Endothelial cell of umbilical vein (primary cell): ENCODE data around the gene CDK17. TPM values are rescaled to one million over a fixed set of nuclear protein-coding genes. Genes with fewer than 3 reads are reported as not detected.

Source experiments
- BruUV-seq: library from RNA; stranded (reverse); fragments of 400-500 nt; replicated peaks from 2 replicates; lab custom pipeline; 2021; lab: Mats Ljungman, UMichigan
- CTCF ChIA-PET: fragments of 300-600, 350-600 bp; sonication (Branson Sonifier 250); formaldehyde crosslinking; loops from one replicate; lab custom pipeline; 2021; ENCODE audit warnings: antibody characterized with exemption, inconsistent platforms; lab: Charles Lee
- POLR2A ChIA-PET: fragments of 300-600, 350-600 bp; sonication (Branson Sonifier 250); formaldehyde crosslinking; loops from one replicate; lab custom pipeline; 2021; ENCODE audit warnings: antibody characterized with exemption, inconsistent platforms; lab: Charles Lee
- DNase-seq: peaks from one replicate; pipeline ENCODE4 v3.0.0-alpha.2; 2011; ENCODE audit warnings: low read depth, low spot score
- FAIRE-seq: peaks from 2 replicates; lab custom pipeline; 2011; peaks lifted over from hg19 to GRCh38; lab: Jason Lieb, UNC
- H2AFZ ChIP-seq: 2 replicates; pipeline ENCODE4 v1.6.0; 2012; ENCODE audit warnings: low read depth, low read length, control low read depth, inconsistent platforms
- H3K27ac ChIP-seq: 2 replicates; pipeline ENCODE4 v1.5.1; 2011; ENCODE audit warnings: low read depth, mild to moderate bottlenecking, control low read depth, low read length, moderate library complexity; ENCODE audit not compliant: insufficient read depth
- H3K27me3 ChIP-seq, 2 experiments: 2 replicates each; pipeline versions ENCODE4 v1.6.0 to v1.6.1; 2011; ENCODE audit warnings: low read length in 2 of 2, mixed read lengths in 1 of 2; ENCODE audit not compliant: control insufficient read depth in 2 of 2, insufficient read depth in 2 of 2
- H3K36me3 ChIP-seq, 2 experiments: 2 replicates in 1 of 2; 3 replicates in 1 of 2; pipeline ENCODE4 v1.5.1; 2011; ENCODE audit warnings: low read length in 2 of 2, mild to moderate bottlenecking in 1 of 2, moderate library complexity in 1 of 2; ENCODE audit not compliant: control insufficient read depth in 2 of 2, insufficient read depth in 2 of 2; ENCODE audit errors: extremely low read depth in 1 of 2
- H3K4me1 ChIP-seq: 3 replicates; pipeline ENCODE4 v1.5.1; 2011; ENCODE audit warnings: mild to moderate bottlenecking, low read length; ENCODE audit not compliant: control insufficient read depth, insufficient read depth; ENCODE audit errors: extremely low read depth
- H3K4me2 ChIP-seq: 2 replicates; pipeline ENCODE4 v1.6.1; 2011; ENCODE audit warnings: low read length, control low read depth, mixed read lengths; ENCODE audit not compliant: insufficient read depth
- H3K4me3 ChIP-seq, 3 experiments: fragments of 200-600 bp in 1 of 3; sonication (generic), shearing (Covaris generic) in 1 of 3; replicated peaks in 1 of 3; 2 replicates each; pipeline ENCODE4 v1.5.1; 2011 to 2016; ENCODE audit warnings: control low read depth in 3 of 3, low read length in 3 of 3, mild to moderate bottlenecking in 2 of 3, inconsistent platforms in 1 of 3, low read depth in 1 of 3, moderate library complexity in 1 of 3; ENCODE audit not compliant: insufficient read depth in 1 of 3
- H3K79me2 ChIP-seq: 2 replicates; pipeline ENCODE4 v1.6.0; 2012; ENCODE audit warnings: low read length, inconsistent platforms; ENCODE audit not compliant: control insufficient read depth, insufficient read depth
- H3K9ac ChIP-seq: replicated peaks from 2 replicates; pipeline ENCODE3; 2011; ENCODE audit warnings: low read length, control low read depth; ENCODE audit not compliant: insufficient read depth; ENCODE audit errors: extremely low read depth
- H3K9me1 ChIP-seq: replicated peaks from 3 replicates; pipeline ENCODE4 v1.6.0; 2011; ENCODE audit warnings: mild to moderate bottlenecking, low read length; ENCODE audit not compliant: control insufficient read depth, insufficient read depth; ENCODE audit errors: extremely low read depth
- H3K9me3 ChIP-seq: replicated peaks from 2 replicates; pipeline ENCODE4 v1.5.1; 2012; ENCODE audit warnings: low read length, inconsistent platforms; ENCODE audit not compliant: control insufficient read depth, insufficient read depth
- H4K20me1 ChIP-seq: replicated peaks from 2 replicates; pipeline ENCODE3; 2011; ENCODE audit warnings: mild to moderate bottlenecking, low read length; ENCODE audit not compliant: control insufficient read depth, insufficient read depth; ENCODE audit errors: extremely low read depth
- FOS ChIP-seq: IDR thresholded peaks from 2 replicates; pipeline ENCODE4 v1.6.1; 2011; ENCODE audit warnings: mild to moderate bottlenecking, low read length, moderate library complexity, borderline replicate concordance; ENCODE audit not compliant: insufficient read depth
- GATA2 ChIP-seq: IDR thresholded peaks from 2 replicates; pipeline ENCODE4 v1.7.0; 2011; ENCODE audit warnings: low read depth, mild to moderate bottlenecking, moderate library complexity, mixed read lengths, low read length; ENCODE audit not compliant: insufficient read length, insufficient read depth
- JUN ChIP-seq: IDR thresholded peaks from 2 replicates; pipeline ENCODE4 v1.6.1; 2011; ENCODE audit warnings: borderline replicate concordance, low read depth; ENCODE audit not compliant: insufficient read length, insufficient read depth
- MYC ChIP-seq: IDR thresholded peaks from one replicate; pipeline ENCODE4 v1.6.1; 2011; ENCODE audit warnings: mild to moderate bottlenecking, low read depth, low read length
- POLR2A ChIP-seq: IDR thresholded peaks from 2 replicates; pipeline ENCODE4 v1.6.1; 2012; ENCODE audit warnings: low read depth, mild to moderate bottlenecking, control low read depth, low read length
- POLR2AphosphoS5 ChIP-seq: IDR thresholded peaks from 2 replicates; pipeline ENCODE4 v1.6.1; 2012; ENCODE audit warnings: low read depth, mild to moderate bottlenecking, control low read depth, low read length, moderate library complexity; ENCODE audit not compliant: insufficient read depth
- dilution Hi-C: fragments of 300-500 bp; cut with MboI; formaldehyde crosslinking; loops from one replicate; pipeline ENCODE4 v1.15.0; 2019; ENCODE audit warnings: low sequenced_read_pairs; ENCODE audit not compliant: extremely low pct_ligation_motif_present
- intact Hi-C: fragments of 100-400 bp; cut with micrococcal nuclease; formaldehyde crosslinking; loops from one replicate; pipeline ENCODE4 v1.10.0; 2022
- polyA plus RNA-seq, 4 experiments: library from polyadenylated mRNA; depleted of rRNA in 3 of 4; stranded (reverse) in 3 of 4; unstranded in 1 of 4; fragments of >200 nt; gene quantifications; 2 replicates each; pipeline versions ENCODE4 v1.2.1 to v1.2.3, GENCODE V29; 2011 to 2012; ENCODE audit warnings: missing spikeins in 1 of 4
- total RNA-seq: library from RNA; stranded (reverse); gene quantifications from 2 replicates; pipeline ENCODE4 v1.2.3, GENCODE V29; 2021
- TF ChIP-seq, protein P1 (sequence below), 2 donors: IDR thresholded peaks; 1 replicate in 1 of 2; 2 replicates in 1 of 2; pipeline ENCODE4 v1.5.1; 2011; ENCODE audit warnings: low read length in 2 of 2, mild to moderate bottlenecking in 2 of 2, moderate library complexity in 2 of 2, control low read depth in 1 of 2, inconsistent platforms in 1 of 2, low read depth in 1 of 2; ENCODE audit not compliant: insufficient read depth in 1 of 2; ENCODE audit errors: extremely low read depth in 1 of 2
- TF ChIP-seq, protein P2 (sequence below): IDR thresholded peaks from 2 replicates; pipeline ENCODE4 v1.6.1; 2011; ENCODE audit not compliant: insufficient read depth, insufficient read length

Gene CDK17
- total and polyA plus RNA-seq, 2 donors (not counting 3 experiments of a cell fraction or from before 2014, with no cell fraction given): 61.1 to 176 TPM

DNA sequence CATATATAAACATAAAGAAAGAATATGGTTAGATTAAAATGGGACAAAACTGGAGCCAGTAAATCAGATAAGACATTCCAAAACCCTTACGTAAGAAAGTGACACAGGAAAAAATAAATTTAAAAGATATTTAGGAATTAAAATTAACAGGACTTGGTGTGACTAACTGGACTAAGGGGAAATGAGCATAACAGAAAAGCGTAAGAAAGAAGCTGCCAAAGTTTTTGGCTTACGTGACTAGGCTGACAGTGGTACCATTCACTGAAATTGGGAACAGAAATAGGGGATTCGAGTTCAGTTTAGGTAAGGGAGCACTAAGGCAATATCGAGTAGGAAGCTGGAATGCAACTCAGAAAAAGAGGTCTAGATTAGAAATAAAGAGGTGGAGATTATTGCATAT, 7.8 kb downstream of the CDK17 start:
- DNase-seq (peak; percentile 65), FAIRE-seq (peak; percentile 24)
- no peak overlapping the region for H2AFZ ChIP-seq
- H3K9ac ChIP-seq: peak overlapping the region; percentile 33
- peaks cover 99% of the 10 kb centered on the region for H3K79me2 ChIP-seq
- ChIA-PET POLR2A (interaction anchor here (1.0 to 1.6 kb wide), 2 partner anchors 35 to 54 kb away, joined by 3 to 15 read pairs; no protein-coding TSS in a partner anchor), CTCF (interaction anchor here (0.6 to 1.6 kb wide), 2 partner anchors 13 to 124 kb away, joined by 3 to 4 read pairs; no protein-coding TSS in a partner anchor)
- dilution Hi-C loops: no loop called here
- H3K36me3 ChIP-seq: no peaks in the 10 kb centered on the region
- TF ChIP-seq, protein P1, sequence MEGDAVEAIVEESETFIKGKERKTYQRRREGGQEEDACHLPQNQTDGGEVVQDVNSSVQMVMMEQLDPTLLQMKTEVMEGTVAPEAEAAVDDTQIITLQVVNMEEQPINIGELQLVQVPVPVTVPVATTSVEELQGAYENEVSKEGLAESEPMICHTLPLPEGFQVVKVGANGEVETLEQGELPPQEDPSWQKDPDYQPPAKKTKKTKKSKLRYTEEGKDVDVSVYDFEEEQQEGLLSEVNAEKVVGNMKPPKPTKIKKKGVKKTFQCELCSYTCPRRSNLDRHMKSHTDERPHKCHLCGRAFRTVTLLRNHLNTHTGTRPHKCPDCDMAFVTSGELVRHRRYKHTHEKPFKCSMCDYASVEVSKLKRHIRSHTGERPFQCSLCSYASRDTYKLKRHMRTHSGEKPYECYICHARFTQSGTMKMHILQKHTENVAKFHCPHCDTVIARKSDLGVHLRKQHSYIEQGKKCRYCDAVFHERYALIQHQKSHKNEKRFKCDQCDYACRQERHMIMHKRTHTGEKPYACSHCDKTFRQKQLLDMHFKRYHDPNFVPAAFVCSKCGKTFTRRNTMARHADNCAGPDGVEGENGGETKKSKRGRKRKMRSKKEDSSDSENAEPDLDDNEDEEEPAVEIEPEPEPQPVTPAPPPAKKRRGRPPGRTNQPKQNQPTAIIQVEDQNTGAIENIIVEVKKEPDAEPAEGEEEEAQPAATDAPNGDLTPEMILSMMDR (IDR thresholded peaks at IDR 0.05; ENCODE audit: extremely low read depth in 1 of 2, insufficient read depth in 1 of 2, low read depth in 1 of 2, low read length in 2 of 2): no peak
- no peak for TF ChIP-seq FOS
- TF ChIP-seq, protein P2, sequence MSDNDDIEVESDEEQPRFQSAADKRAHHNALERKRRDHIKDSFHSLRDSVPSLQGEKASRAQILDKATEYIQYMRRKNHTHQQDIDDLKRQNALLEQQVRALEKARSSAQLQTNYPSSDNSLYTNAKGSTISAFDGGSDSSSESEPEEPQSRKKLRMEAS: no peak
- TF ChIP-seq POLR2AphosphoS5: no peak
- TF ChIP-seq POLR2A: no peak
- peak; percentile 61 for TF ChIP-seq GATA2
- no peak for TF ChIP-seq JUN
- no peak for TF ChIP-seq MYC
- no peaks in the 10 kb centered on the region for H3K27me3 ChIP-seq
- peaks cover 12% of the 10 kb centered on the region for H4K20me1 ChIP-seq
- intact Hi-C loops: no loop called here
- H3K4me2 ChIP-seq: peak overlapping the region; percentile 64
- H3K9me3 ChIP-seq: no peaks in the 10 kb centered on the region
- no TSS peak for BruUV-seq
- H3K4me1 ChIP-seq: peaks cover 57% of the 10 kb centered on the region
- peak overlapping the region; percentile 68 for H3K27ac ChIP-seq
- peak overlapping the region in 2 of 3 experiments; percentile 2 to 50 for H3K4me3 ChIP-seq
- no peaks in the 10 kb centered on the region for H3K9me1 ChIP-seq
